Measurements from ENCODE around the gene GBF1. TPM values are rescaled to one million over a fixed set of nuclear protein-coding genes. Genes with fewer than 3 reads are reported as not detected.
A peak's percentile ranks its signal among the peaks of the same experiment; 100 is the strongest.

The GBF1 gene
- total RNA-seq, 2 experiments from 2014 or later = 28.8 to 30.9 TPM

GRCh38 chr10:102235598-102235920 is 9.8 kb upstream of the GBF1 start:
- DNase-seq (no peak), ATAC-seq (ENCODE audit: poor library complexity) (no peak)
- Histone ChIP-seq H3K9me3 (ENCODE audit: control insufficient read depth in 1 of 2, insufficient read depth in 1 of 2, low read length in 2 of 2) (peaks cover 0 to 10% of the 10 kb centered on the region in 2 experiments), H3K4me1 (ENCODE audit: insufficient read depth, low read length) (peaks cover 15% of the 10 kb centered on the region), H3K27me3 (ENCODE audit: control insufficient read depth in 1 of 2, insufficient read depth in 2 of 2, low read length in 2 of 2) (peaks cover 25 to 29% of the 10 kb centered on the region in 2 experiments), H3K36me3 (ENCODE audit: insufficient read depth, low read length) (no peaks in the 10 kb centered on the region), H3K27ac (ENCODE audit: low read depth in 1 of 2, low read length in 2 of 2) (no peak overlapping the region), H3K4me3 (ENCODE audit: low read length) (no peak overlapping the region)
- ChIA-PET CTCF (interaction anchor here (1.1 kb wide), 1 partner anchor 14 kb away, joined by 3 read pairs; no protein-coding TSS in a partner anchor), POLR2A (no interaction called here)
- intact Hi-C loops (cut with DNase I, micrococcal nuclease) = no loop called here
- H3K4me1 Mint-ChIP-seq (ENCODE audit: low read depth) = peaks cover 3% of the 10 kb centered on the region
- H3K4me3 Mint-ChIP-seq = peak overlapping the region; percentile 12
- H3K27me3 Mint-ChIP-seq = peaks cover 71% of the 10 kb centered on the region
- H3K9me3 Mint-ChIP-seq = no peaks in the 10 kb centered on the region
- no peaks in the 10 kb centered on the region for H3K36me3 Mint-ChIP-seq (ENCODE audit: low read depth)
- no peak overlapping the region for H3K27ac Mint-ChIP-seq
- no peak for TF ChIP-seq CTCF (IDR thresholded peaks at IDR 0.05)

GRCh38 chr10:102236006-102236405 is 9.3 kb upstream of the GBF1 start:
- H3K4me1 ChIP-seq (ENCODE audit: insufficient read depth, low read length) = peaks cover 17% of the 10 kb centered on the region
- peaks cover 71% of the 10 kb centered on the region for H3K27me3 Mint-ChIP-seq
- ChIA-PET POLR2A (no interaction called here), CTCF (interaction anchor here (1.1 kb wide), 1 partner anchor 14 kb away, joined by 3 read pairs; no protein-coding TSS in a partner anchor)
- H3K27ac ChIP-seq (ENCODE audit: low read depth in 1 of 2, low read length in 2 of 2) = no peak overlapping the region
- H3K27me3 ChIP-seq (ENCODE audit: control insufficient read depth in 1 of 2, insufficient read depth in 2 of 2, low read length in 2 of 2) = peaks cover 24 to 31% of the 10 kb centered on the region in 2 experiments
- H3K4me1 Mint-ChIP-seq (ENCODE audit: low read depth) = peaks cover 6% of the 10 kb centered on the region
- no peaks in the 10 kb centered on the region for H3K36me3 ChIP-seq (ENCODE audit: insufficient read depth, low read length)
- ATAC-seq (ENCODE audit: poor library complexity) (no peak), DNase-seq (no peak)
- intact Hi-C loops (cut with DNase I, micrococcal nuclease) = no loop called here
- H3K27ac Mint-ChIP-seq = no peak overlapping the region
- no peaks in the 10 kb centered on the region for H3K9me3 Mint-ChIP-seq
- no peak overlapping the region for H3K4me3 ChIP-seq (ENCODE audit: low read length)
- no peaks in the 10 kb centered on the region for H3K36me3 Mint-ChIP-seq (ENCODE audit: low read depth)
- H3K4me3 Mint-ChIP-seq = no peak overlapping the region
- peaks cover 0 to 15% of the 10 kb centered on the region in 2 experiments for H3K9me3 ChIP-seq (ENCODE audit: control insufficient read depth in 1 of 2, insufficient read depth in 1 of 2, low read length in 2 of 2)
- no peak for TF ChIP-seq CTCF (IDR thresholded peaks at IDR 0.05)

- TF ChIP-seq CTCF (IDR thresholded peaks at IDR 0.05) = no peak
- no peak for ATAC-seq (ENCODE audit: poor library complexity)
- H3K27me3 ChIP-seq (ENCODE audit: control insufficient read depth in 1 of 2, insufficient read depth in 2 of 2, low read length in 2 of 2) = peaks cover 26 to 30% of the 10 kb centered on the region in 2 experiments
- H3K4me3 ChIP-seq (ENCODE audit: low read length) = no peak overlapping the region
- peaks cover 13% of the 10 kb centered on the region for H3K4me1 Mint-ChIP-seq (ENCODE audit: low read depth)
- no peak overlapping the region for H3K4me3 Mint-ChIP-seq
- intact Hi-C loops (cut with DNase I, micrococcal nuclease) = no loop called here
- H3K27ac Mint-ChIP-seq = no peak overlapping the region
- peaks cover 0 to 9% of the 10 kb centered on the region in 2 experiments for H3K9me3 ChIP-seq (ENCODE audit: control insufficient read depth in 1 of 2, insufficient read depth in 1 of 2, low read length in 2 of 2)
- H3K27ac ChIP-seq (ENCODE audit: low read depth in 1 of 2, low read length in 2 of 2) = no peak overlapping the region
- peaks cover 74% of the 10 kb centered on the region for H3K27me3 Mint-ChIP-seq
- ChIA-PET POLR2A (no interaction called here), CTCF (interaction anchor here (1.2 kb wide), 1 partner anchor 124 kb away, joined by 3 read pairs; no protein-coding TSS in a partner anchor)
- no peaks in the 10 kb centered on the region for H3K36me3 Mint-ChIP-seq (ENCODE audit: low read depth)
- no peaks in the 10 kb centered on the region for H3K36me3 ChIP-seq (ENCODE audit: insufficient read depth, low read length)
- DNase-seq = no peak
- H3K9me3 Mint-ChIP-seq = no peaks in the 10 kb centered on the region
- peaks cover 21% of the 10 kb centered on the region for H3K4me1 ChIP-seq (ENCODE audit: insufficient read depth, low read length)
These were observed 7.5 kb upstream of the GBF1 start for GRCh38 chr10:102237711-102238252.
